Stimulated activated CD4-positive, alpha-beta T cell treated with anti-CD3 and anti-CD28 coated beads, TNF-alpha, amount 100 ng/mL, for 24 hours (primary cell): ENCODE measurements around the gene ARHGAP1.

Experiments used
- DNase-seq, 3 experiments: peaks; one replicate each; pipeline ENCODE4 v3.0.0-alpha.2; 2020; ENCODE audit warnings: low read depth in 3 of 3

Gene ARHGAP1

GRCh38 chr11:46700241-46701077 is at the start of gene ARHGAP1, which contains the start of gene ZNF408:
TSS of gene ARHGAP1 (minus strand) at chr11:46700619. CDS start at chr11:46696107, 4,512 bp downstream.
TSS of gene ZNF408 (plus strand) at chr11:46701031. CDS start at chr11:46701048, 17 bp downstream.
- DNase-seq = peak; percentile 99 to 100 (median 99)

GRCh38 chr11:46747150-46747549 is 46.7 kb upstream of the ARHGAP1 start:
- DNase-seq = no peak

- no peak for DNase-seq
These were observed 45.6 kb upstream of the ARHGAP1 start for GRCh38 chr11:46745995-46746394.

GRCh38 chr11:46745328-46745727 is 44.9 kb upstream of the ARHGAP1 start:
- DNase-seq = no peak

- no peak for DNase-seq
These were observed 43.4 kb upstream of the ARHGAP1 start for GRCh38 chr11:46743693-46744339.

GRCh38 chr11:46743043-46743442 is 42.6 kb upstream of the ARHGAP1 start:
- no peak for DNase-seq

- DNase-seq = no peak
These were observed 41.4 kb upstream of the ARHGAP1 start for GRCh38 chr11:46741600-46742484.

GRCh38 chr11:46738887-46739286 is 38.5 kb upstream of the ARHGAP1 start:
- no peak for DNase-seq

- no peak for DNase-seq
These were observed 37.3 kb upstream of the ARHGAP1 start for GRCh38 chr11:46737699-46738098.

GRCh38 chr11:46736615-46737014 is 36.2 kb upstream of the ARHGAP1 start:
- no peak for DNase-seq

- DNase-seq = no peak
These were observed 35.7 kb upstream of the ARHGAP1 start for GRCh38 chr11:46736146-46736545.

- no peak for DNase-seq
These were observed 32.8 kb upstream of the ARHGAP1 start for GRCh38 chr11:46733234-46733633.

GRCh38 chr11:46731545-46731944 is 31.1 kb upstream of the ARHGAP1 start:
- no peak for DNase-seq

- DNase-seq = no peak
These were observed 28.9 kb upstream of the ARHGAP1 start for GRCh38 chr11:46729110-46730027.

GRCh38 chr11:46728659-46729040 is 28.2 kb upstream of the ARHGAP1 start:
- no peak for DNase-seq

GRCh38 chr11:46727952-46728658 is 27.7 kb upstream of the ARHGAP1 start:
- DNase-seq = no peak

- no peak for DNase-seq
These were observed 25.9 kb upstream of the ARHGAP1 start for GRCh38 chr11:46726206-46726862.

- no peak for DNase-seq
These were observed 25.2 kb upstream of the ARHGAP1 start for GRCh38 chr11:46725338-46726205.

- no peak for DNase-seq
These were observed 23.7 kb upstream of the ARHGAP1 start for GRCh38 chr11:46724088-46724487.
